ENCODE data around the gene IKZF2. TPM values are rescaled to one million over a fixed set of nuclear protein-coding genes. Genes with fewer than 3 reads are reported as not detected.

The IKZF2 gene
- total RNA-seq, 1 experiment from 2014 or later: 0.44 TPM

GRCh38 chr2:213119061-213119809 lies 32.2 kb downstream of the IKZF2 start:
- no peaks in the 10 kb centered on the region for H3K9me3 ChIP-seq (ENCODE audit: control insufficient read depth, insufficient read depth, low read depth, low read length)

GRCh38 chr2:213108308-213108707 lies 43.1 kb downstream of the IKZF2 start:
- no peak for ATAC-seq
- POLR2A ChIA-PET: no interaction called here
- H3K36me3 ChIP-seq (ENCODE audit: control insufficient read depth, insufficient read depth, low read length): no peaks in the 10 kb centered on the region
- no peak overlapping the region for H3K27ac ChIP-seq (ENCODE audit: low read length)
- in situ Hi-C loops (cut with HindIII; ENCODE audit: low pct_unique_long_range_greater_than_20kb, low sequenced_read_pairs): no loop called here
- no TSS peak for BruUV-seq (replicated peaks)
- DNase-seq (ENCODE audit: low read depth, low spot score): no peak
- no peaks in the 10 kb centered on the region for H3K27me3 ChIP-seq (ENCODE audit: control insufficient read depth, insufficient read depth, low read length)
- H3K4me1 ChIP-seq (ENCODE audit: control insufficient read depth, insufficient read depth, low read length): no peaks in the 10 kb centered on the region
- CTCF ChIA-PET: no interaction called here
- no peak for TF ChIP-seq REST (IDR thresholded peaks at IDR 0.05; ENCODE audit: insufficient read depth in 1 of 2, low read depth in 2 of 2, low read length in 1 of 2)
- no peak for TF ChIP-seq POLR2AphosphoS5 (IDR thresholded peaks at IDR 0.05; ENCODE audit: low read depth, low read length)
- TF ChIP-seq CTCF (IDR thresholded peaks at IDR 0.05): no peak
- TF ChIP-seq SIN3A (IDR thresholded peaks at IDR 0.05; ENCODE audit: borderline replicate concordance, insufficient read depth, low read depth, low read length): no peak
- TF ChIP-seq TCF7L2 (IDR thresholded peaks at IDR 0.05; ENCODE audit: low read depth, low read length): no peak
- intact Hi-C loops (cut with micrococcal nuclease; ENCODE audit: unreplicated experiment): no loop called here
- H3K4me3 ChIP-seq (ENCODE audit: low read depth in 2 of 2, low read length in 2 of 2): no peak overlapping the region
- no peaks in the 10 kb centered on the region for H3K9me3 ChIP-seq (ENCODE audit: control insufficient read depth, insufficient read depth, low read depth, low read length)

More at GRCh38 chr2:213119061-213119809, 32.2 kb downstream of the IKZF2 start:
- Histone ChIP-seq H3K4me1 (ENCODE audit: control insufficient read depth, insufficient read depth, low read length) (no peaks in the 10 kb centered on the region), H3K36me3 (ENCODE audit: control insufficient read depth, insufficient read depth, low read length) (no peaks in the 10 kb centered on the region), H3K27ac (ENCODE audit: low read length) (no peak overlapping the region), H3K27me3 (ENCODE audit: control insufficient read depth, insufficient read depth, low read length) (no peaks in the 10 kb centered on the region), H3K4me3 (ENCODE audit: low read depth in 2 of 2, low read length in 2 of 2) (no peak overlapping the region)
- intact Hi-C loops (cut with micrococcal nuclease; ENCODE audit: unreplicated experiment) (no loop called here), in situ Hi-C loops (cut with HindIII; ENCODE audit: low pct_unique_long_range_greater_than_20kb, low sequenced_read_pairs) (no loop called here)
- ATAC-seq (no peak), DNase-seq (ENCODE audit: low read depth, low spot score) (no peak)
- no TSS peak for BruUV-seq (replicated peaks)
- POLR2A ChIA-PET: no interaction called here
- TF ChIP-seq REST (IDR thresholded peaks at IDR 0.05; ENCODE audit: insufficient read depth in 1 of 2, low read depth in 2 of 2, low read length in 1 of 2) (no peak), CTCF (IDR thresholded peaks at IDR 0.05) (no peak), TCF7L2 (IDR thresholded peaks at IDR 0.05; ENCODE audit: low read depth, low read length) (no peak), POLR2AphosphoS5 (IDR thresholded peaks at IDR 0.05; ENCODE audit: low read depth, low read length) (no peak), SIN3A (IDR thresholded peaks at IDR 0.05; ENCODE audit: borderline replicate concordance, insufficient read depth, low read depth, low read length) (no peak)
- CTCF ChIA-PET: no interaction called here
